WTC11 (cell line): ENCODE data around the gene RAPGEF5. TPM values are rescaled to one million over a fixed set of nuclear protein-coding genes. Genes with fewer than 3 reads are reported as not detected.

Experiments used
- ATAC-seq: fragments of 200-7000 bp; cut with Tn5 transposase; 2 replicates; pipeline ENCODE4 v1.10.0; 2021; ENCODE audit warnings: mild to moderate bottlenecking, moderate library complexity
- CTCF ChIA-PET: fragments of 300-600 bp; sonication (Branson Sonifier 250); formaldehyde crosslinking; loops from one replicate; lab custom pipeline; 2021; ENCODE audit warnings: antibody characterized with exemption; lab: Charles Lee
- POLR2A ChIA-PET: fragments of 350-600 bp; sonication (Branson Sonifier 250); formaldehyde crosslinking; loops from one replicate; lab custom pipeline; 2021; ENCODE audit warnings: antibody characterized with exemption; lab: Charles Lee
- DNase-seq: peaks from one replicate; pipeline ENCODE4 v3.0.0; 2021; ENCODE audit warnings: low spot score
- H3K27ac Mint-ChIP-seq: 2 replicates; pipeline ENCODE4 v1.8.0; 2021; ENCODE audit warnings: mixed read lengths
- H3K27me3 Mint-ChIP-seq: 2 replicates; pipeline ENCODE4 v1.8.0; 2021; ENCODE audit warnings: low read depth, mild to moderate bottlenecking, moderate library complexity, mixed read lengths
- H3K36me3 Mint-ChIP-seq: 2 replicates; pipeline ENCODE4 v1.8.0; 2021; ENCODE audit warnings: mixed read lengths
- H3K4me1 Mint-ChIP-seq: 2 replicates; pipeline ENCODE4 v1.8.0; 2022; ENCODE audit warnings: mixed read lengths
- H3K4me3 Mint-ChIP-seq: 2 replicates; pipeline ENCODE4 v1.8.0; 2021; ENCODE audit warnings: mild to moderate bottlenecking, moderate library complexity, mixed read lengths
- H3K9me3 Mint-ChIP-seq: 2 replicates; pipeline ENCODE4 v1.8.0; 2021; ENCODE audit warnings: mixed read lengths
- ARID4B ChIP-seq: sonication (generic); formaldehyde crosslinking; IDR thresholded peaks from 2 replicates; pipeline ENCODE4 v1.8.0; 2023; ENCODE audit warnings: missing genetic modification reagents, mild to moderate bottlenecking, borderline replicate concordance
- ATF1 ChIP-seq: sonication (generic); formaldehyde crosslinking; IDR thresholded peaks from 2 replicates; pipeline ENCODE4 v1.8.1; 2023; ENCODE audit warnings: mild to moderate bottlenecking, moderate library complexity, missing genetic modification reagents
- CDX4 ChIP-seq: fragments of 250-450 bp; sonication (Bioruptor Pico); IDR thresholded peaks from 2 replicates; pipeline ENCODE4 v1.9.0; 2021; ENCODE audit warnings: moderate library complexity, mild to moderate bottlenecking, inconsistent platforms, borderline replicate concordance
- CREB1 ChIP-seq: sonication (generic); formaldehyde crosslinking; IDR thresholded peaks from 2 replicates; pipeline ENCODE4 v1.8.0; 2023; ENCODE audit warnings: mild to moderate bottlenecking, missing genetic modification reagents
- FOXP1 ChIP-seq: sonication (generic); formaldehyde crosslinking; IDR thresholded peaks from 2 replicates; pipeline ENCODE4 v1.8.0; 2022; ENCODE audit warnings: missing genetic modification reagents, mild to moderate bottlenecking, moderate library complexity, borderline replicate concordance
- JUN ChIP-seq: sonication (generic); formaldehyde crosslinking; IDR thresholded peaks from 2 replicates; pipeline ENCODE4 v1.8.0; 2023; ENCODE audit warnings: mild to moderate bottlenecking, missing genetic modification reagents
- KAT7 ChIP-seq: sonication (generic); formaldehyde crosslinking; IDR thresholded peaks from 2 replicates; pipeline ENCODE4 v1.8.1; 2023; ENCODE audit warnings: missing genetic modification reagents, mild to moderate bottlenecking, borderline replicate concordance
- MYBL2 ChIP-seq: sonication (generic); formaldehyde crosslinking; IDR thresholded peaks from 2 replicates; pipeline ENCODE4 v1.8.1; 2023; ENCODE audit warnings: mild to moderate bottlenecking, moderate library complexity, missing genetic modification reagents
- NFE2L1 ChIP-seq: sonication (generic); formaldehyde crosslinking; IDR thresholded peaks from 2 replicates; pipeline ENCODE4 v1.8.1; 2023; ENCODE audit warnings: missing genetic modification reagents
- NR2C2 ChIP-seq: sonication (generic); formaldehyde crosslinking; IDR thresholded peaks from 2 replicates; pipeline ENCODE4 v1.8.0; 2022; ENCODE audit warnings: mild to moderate bottlenecking, missing genetic modification reagents
- OVOL2 ChIP-seq: fragments of 250-450 bp; sonication (Bioruptor Pico); IDR thresholded peaks from 2 replicates; pipeline ENCODE4 v1.9.0; 2021; ENCODE audit warnings: mild to moderate bottlenecking, borderline replicate concordance
- SOX15 ChIP-seq: fragments of 250-450 bp; sonication (Bioruptor Pico); IDR thresholded peaks from 2 replicates; pipeline ENCODE4 v1.9.0; 2021; ENCODE audit warnings: mild to moderate bottlenecking
- TCF7 ChIP-seq: sonication (generic); formaldehyde crosslinking; IDR thresholded peaks from 2 replicates; pipeline ENCODE4 v1.8.0; 2022; ENCODE audit warnings: mild to moderate bottlenecking, low read depth, missing genetic modification reagents, moderate library complexity
- TEAD4 ChIP-seq: sonication (generic); formaldehyde crosslinking; IDR thresholded peaks from 2 replicates; pipeline ENCODE4 v1.8.0; 2022; ENCODE audit warnings: mild to moderate bottlenecking, missing genetic modification reagents
- ZNF317 ChIP-seq: sonication (generic); formaldehyde crosslinking; IDR thresholded peaks from 2 replicates; pipeline ENCODE4 v1.8.1; 2023; ENCODE audit warnings: low read depth, mild to moderate bottlenecking, moderate library complexity, missing genetic modification reagents, borderline replicate concordance
- ZNF671 ChIP-seq: fragments of 250-450 bp; sonication (Bioruptor Pico); IDR thresholded peaks from 2 replicates; pipeline ENCODE4 v1.8.0; 2021; ENCODE audit warnings: mild to moderate bottlenecking
- total RNA-seq: library from RNA; stranded (reverse); gene quantifications from 3 replicates; pipeline ENCODE4 v1.2.3, GENCODE V29; 2021
- TF ChIP-seq, protein P1 (sequence below): sonication (generic); formaldehyde crosslinking; IDR thresholded peaks from 2 replicates; pipeline ENCODE4 v1.8.1; 2023; ENCODE audit warnings: mild to moderate bottlenecking, missing genetic modification reagents
- TF ChIP-seq, protein P2 (sequence below): sonication (generic); formaldehyde crosslinking; IDR thresholded peaks from 2 replicates; pipeline ENCODE4 v1.8.1; 2022; ENCODE audit warnings: low read depth, mild to moderate bottlenecking, moderate library complexity, missing genetic modification reagents, borderline replicate concordance
- TF ChIP-seq, protein P3 (sequence below): sonication (generic); formaldehyde crosslinking; IDR thresholded peaks from 2 replicates; pipeline ENCODE4 v1.8.0; 2022; ENCODE audit warnings: mild to moderate bottlenecking, missing genetic modification reagents
- TF ChIP-seq, protein P4 (sequence below): sonication (generic); formaldehyde crosslinking; IDR thresholded peaks from 2 replicates; pipeline ENCODE4 v1.8.1; 2023; ENCODE audit warnings: mild to moderate bottlenecking, missing genetic modification reagents, borderline replicate concordance

RAPGEF5 gene
- total RNA-seq, 1 experiment from 2014 or later = 12.3 TPM

GRCh38 chr7:22292531-22292930, 64.4 kb downstream of the RAPGEF5 start:
- POLR2A ChIA-PET = no interaction called here
- Mint-ChIP-seq H3K27me3 (no peaks in the 10 kb centered on the region), H3K36me3 (peaks cover 21% of the 10 kb centered on the region), H3K9me3 (peaks cover 9% of the 10 kb centered on the region), H3K27ac (no peak overlapping the region), H3K4me3 (no peak overlapping the region), H3K4me1 (peaks cover 3% of the 10 kb centered on the region; the same call in 1 of the 2 replicates)
- ATAC-seq (no peak), DNase-seq (no peak)
- CTCF ChIA-PET = interaction anchor here (1.4 kb wide), 1 partner anchor 11 kb away, joined by 4 read pairs; no protein-coding TSS in a partner anchor
- TF ChIP-seq ATF1 (CRISPR knock-in tag) (no peak), TEAD4 (CRISPR knock-in tag) (no peak), MYBL2 (CRISPR knock-in tag) (no peak), ZNF317 (CRISPR knock-in tag) (no peak), ARID4B (no peak), KAT7 (CRISPR knock-in tag) (no peak), OVOL2 (CRISPR knock-in tag) (no peak), NFE2L1 (no peak), CREB1 (CRISPR knock-in tag) (no peak), FOXP1 (CRISPR knock-in tag) (no peak), NR2C2 (CRISPR knock-in tag) (no peak), ZNF671 (no peak), CDX4 (CRISPR knock-in tag) (no peak), TCF7 (CRISPR knock-in tag) (no peak), JUN (CRISPR knock-in tag) (no peak), SOX15 (no peak)
- TF ChIP-seq, protein P1, sequence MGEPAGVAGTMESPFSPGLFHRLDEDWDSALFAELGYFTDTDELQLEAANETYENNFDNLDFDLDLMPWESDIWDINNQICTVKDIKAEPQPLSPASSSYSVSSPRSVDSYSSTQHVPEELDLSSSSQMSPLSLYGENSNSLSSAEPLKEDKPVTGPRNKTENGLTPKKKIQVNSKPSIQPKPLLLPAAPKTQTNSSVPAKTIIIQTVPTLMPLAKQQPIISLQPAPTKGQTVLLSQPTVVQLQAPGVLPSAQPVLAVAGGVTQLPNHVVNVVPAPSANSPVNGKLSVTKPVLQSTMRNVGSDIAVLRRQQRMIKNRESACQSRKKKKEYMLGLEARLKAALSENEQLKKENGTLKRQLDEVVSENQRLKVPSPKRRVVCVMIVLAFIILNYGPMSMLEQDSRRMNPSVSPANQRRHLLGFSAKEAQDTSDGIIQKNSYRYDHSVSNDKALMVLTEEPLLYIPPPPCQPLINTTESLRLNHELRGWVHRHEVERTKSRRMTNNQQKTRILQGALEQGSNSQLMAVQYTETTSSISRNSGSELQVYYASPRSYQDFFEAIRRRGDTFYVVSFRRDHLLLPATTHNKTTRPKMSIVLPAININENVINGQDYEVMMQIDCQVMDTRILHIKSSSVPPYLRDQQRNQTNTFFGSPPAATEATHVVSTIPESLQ = no peak
- TF ChIP-seq, protein P2, sequence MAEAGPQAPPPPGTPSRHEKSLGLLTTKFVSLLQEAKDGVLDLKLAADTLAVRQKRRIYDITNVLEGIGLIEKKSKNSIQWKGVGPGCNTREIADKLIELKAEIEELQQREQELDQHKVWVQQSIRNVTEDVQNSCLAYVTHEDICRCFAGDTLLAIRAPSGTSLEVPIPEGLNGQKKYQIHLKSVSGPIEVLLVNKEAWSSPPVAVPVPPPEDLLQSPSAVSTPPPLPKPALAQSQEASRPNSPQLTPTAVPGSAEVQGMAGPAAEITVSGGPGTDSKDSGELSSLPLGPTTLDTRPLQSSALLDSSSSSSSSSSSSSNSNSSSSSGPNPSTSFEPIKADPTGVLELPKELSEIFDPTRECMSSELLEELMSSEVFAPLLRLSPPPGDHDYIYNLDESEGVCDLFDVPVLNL (CRISPR knock-in tag) = no peak
- TF ChIP-seq, protein P3, sequence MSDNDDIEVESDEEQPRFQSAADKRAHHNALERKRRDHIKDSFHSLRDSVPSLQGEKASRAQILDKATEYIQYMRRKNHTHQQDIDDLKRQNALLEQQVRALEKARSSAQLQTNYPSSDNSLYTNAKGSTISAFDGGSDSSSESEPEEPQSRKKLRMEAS = no peak
- TF ChIP-seq, protein P4, sequence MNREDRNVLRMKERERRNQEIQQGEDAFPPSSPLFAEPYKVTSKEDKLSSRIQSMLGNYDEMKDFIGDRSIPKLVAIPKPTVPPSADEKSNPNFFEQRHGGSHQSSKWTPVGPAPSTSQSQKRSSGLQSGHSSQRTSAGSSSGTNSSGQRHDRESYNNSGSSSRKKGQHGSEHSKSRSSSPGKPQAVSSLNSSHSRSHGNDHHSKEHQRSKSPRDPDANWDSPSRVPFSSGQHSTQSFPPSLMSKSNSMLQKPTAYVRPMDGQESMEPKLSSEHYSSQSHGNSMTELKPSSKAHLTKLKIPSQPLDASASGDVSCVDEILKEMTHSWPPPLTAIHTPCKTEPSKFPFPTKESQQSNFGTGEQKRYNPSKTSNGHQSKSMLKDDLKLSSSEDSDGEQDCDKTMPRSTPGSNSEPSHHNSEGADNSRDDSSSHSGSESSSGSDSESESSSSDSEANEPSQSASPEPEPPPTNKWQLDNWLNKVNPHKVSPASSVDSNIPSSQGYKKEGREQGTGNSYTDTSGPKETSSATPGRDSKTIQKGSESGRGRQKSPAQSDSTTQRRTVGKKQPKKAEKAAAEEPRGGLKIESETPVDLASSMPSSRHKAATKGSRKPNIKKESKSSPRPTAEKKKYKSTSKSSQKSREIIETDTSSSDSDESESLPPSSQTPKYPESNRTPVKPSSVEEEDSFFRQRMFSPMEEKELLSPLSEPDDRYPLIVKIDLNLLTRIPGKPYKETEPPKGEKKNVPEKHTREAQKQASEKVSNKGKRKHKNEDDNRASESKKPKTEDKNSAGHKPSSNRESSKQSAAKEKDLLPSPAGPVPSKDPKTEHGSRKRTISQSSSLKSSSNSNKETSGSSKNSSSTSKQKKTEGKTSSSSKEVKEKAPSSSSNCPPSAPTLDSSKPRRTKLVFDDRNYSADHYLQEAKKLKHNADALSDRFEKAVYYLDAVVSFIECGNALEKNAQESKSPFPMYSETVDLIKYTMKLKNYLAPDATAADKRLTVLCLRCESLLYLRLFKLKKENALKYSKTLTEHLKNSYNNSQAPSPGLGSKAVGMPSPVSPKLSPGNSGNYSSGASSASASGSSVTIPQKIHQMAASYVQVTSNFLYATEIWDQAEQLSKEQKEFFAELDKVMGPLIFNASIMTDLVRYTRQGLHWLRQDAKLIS (CRISPR knock-in tag) = no peak
